ENCODE measurements around the gene MSRB2.

DNA sequence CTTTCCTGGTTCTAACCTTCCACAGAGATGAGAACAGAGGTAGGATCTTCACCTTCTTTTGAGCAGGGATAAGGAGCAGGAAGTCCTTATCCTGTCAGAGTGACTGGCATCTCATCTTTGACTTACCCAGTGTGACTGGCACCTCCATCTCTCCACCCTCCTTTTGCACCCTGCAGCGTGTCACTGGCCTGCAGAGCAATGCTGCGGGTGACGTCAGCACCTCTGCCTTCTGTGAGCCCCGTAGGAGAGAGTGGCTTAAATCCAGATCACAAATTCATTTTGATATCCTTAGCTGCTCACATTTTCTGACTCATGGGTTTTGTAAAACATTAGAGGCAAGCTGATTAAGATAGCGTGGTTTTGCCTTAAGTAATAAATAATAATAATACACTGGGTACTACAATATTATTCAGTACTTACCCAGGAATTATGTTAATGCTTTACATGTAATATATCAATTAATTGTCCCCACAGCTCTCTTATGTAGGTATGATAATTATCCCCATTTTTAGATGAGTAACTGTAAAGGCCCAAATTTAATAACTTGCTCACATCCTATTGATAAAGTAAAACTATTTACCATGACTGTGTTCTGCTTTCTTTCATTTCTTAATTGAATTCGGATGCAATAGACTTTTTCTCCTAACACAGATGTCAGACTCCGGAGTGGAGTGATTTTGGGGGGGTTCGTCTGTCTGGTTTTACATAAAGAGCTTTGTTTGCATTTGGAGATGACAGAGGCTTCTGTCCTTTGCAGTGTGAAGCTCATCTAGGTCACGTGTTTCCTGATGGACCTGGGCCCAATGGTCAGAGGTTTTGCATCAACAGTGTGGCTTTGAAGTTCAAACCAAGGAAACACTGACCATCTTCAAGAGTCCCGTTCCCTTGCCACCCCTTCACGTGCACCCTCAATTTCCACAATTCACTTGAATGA, 24.9 kb downstream of the MSRB2 start:
- no peak for TF ChIP-seq POLR2A (IDR thresholded peaks at IDR 0.05; ENCODE audit: low read length)
- no peak for TF ChIP-seq GATA1 (IDR thresholded peaks at IDR 0.05; ENCODE audit: low read depth, low read length)
